GM10847 (cell line): Measurements from ENCODE around the gene ZNF516.

Source experiments
- POLR2A ChIP-seq: IDR thresholded peaks from 2 replicates; pipeline ENCODE4 v1.6.1; 2011; ENCODE audit not compliant: insufficient read length; ENCODE audit errors: extremely low read depth

ZNF516 gene

GRCh38 chr18:76377359-76377756, 117.7 kb downstream of the ZNF516 start:
- no peak for TF ChIP-seq POLR2A

- TF ChIP-seq POLR2A: no peak
Observed at GRCh38 chr18:76376668-76377358, 118.2 kb downstream of the ZNF516 start.

GRCh38 chr18:76376225-76376624, 118.8 kb downstream of the ZNF516 start:
- TF ChIP-seq POLR2A: no peak

GRCh38 chr18:76374330-76375281, 120.4 kb downstream of the ZNF516 start:
- no peak for TF ChIP-seq POLR2A

GRCh38 chr18:76373297-76373696, 121.7 kb downstream of the ZNF516 start:
- no peak for TF ChIP-seq POLR2A

- no peak for TF ChIP-seq POLR2A
Observed at GRCh38 chr18:76371301-76372203, 123.5 kb downstream of the ZNF516 start.

- no peak for TF ChIP-seq POLR2A
Observed at GRCh38 chr18:76370686-76371085, 124.4 kb downstream of the ZNF516 start.

GRCh38 chr18:76370201-76370600, 124.8 kb downstream of the ZNF516 start:
- TF ChIP-seq POLR2A: no peak

GRCh38 chr18:76369791-76370190, 125.3 kb downstream of the ZNF516 start:
- no peak for TF ChIP-seq POLR2A

GRCh38 chr18:76368976-76369375, 126.1 kb downstream of the ZNF516 start:
- no peak for TF ChIP-seq POLR2A

GRCh38 chr18:76368271-76368670, 126.8 kb downstream of the ZNF516 start:
- no peak for TF ChIP-seq POLR2A

- TF ChIP-seq POLR2A: no peak
Observed at GRCh38 chr18:76367168-76368125, 127.6 kb downstream of the ZNF516 start.

- no peak for TF ChIP-seq POLR2A
Observed at GRCh38 chr18:76365561-76365960, 129.5 kb downstream of the ZNF516 start.
